ENCODE results near the gene MRPL52. TPM values are rescaled to one million over a fixed set of nuclear protein-coding genes. Genes with fewer than 3 reads are reported as not detected.
"Not testable (repeated sequence)": the region's sequence is repeated elsewhere in the genome, so short reads cannot be mapped to it uniquely, and the experiment has no call there.

The MRPL52 gene
- total RNA-seq, 2 donors from 2014 or later: 54.5 to 195 TPM

DNA sequence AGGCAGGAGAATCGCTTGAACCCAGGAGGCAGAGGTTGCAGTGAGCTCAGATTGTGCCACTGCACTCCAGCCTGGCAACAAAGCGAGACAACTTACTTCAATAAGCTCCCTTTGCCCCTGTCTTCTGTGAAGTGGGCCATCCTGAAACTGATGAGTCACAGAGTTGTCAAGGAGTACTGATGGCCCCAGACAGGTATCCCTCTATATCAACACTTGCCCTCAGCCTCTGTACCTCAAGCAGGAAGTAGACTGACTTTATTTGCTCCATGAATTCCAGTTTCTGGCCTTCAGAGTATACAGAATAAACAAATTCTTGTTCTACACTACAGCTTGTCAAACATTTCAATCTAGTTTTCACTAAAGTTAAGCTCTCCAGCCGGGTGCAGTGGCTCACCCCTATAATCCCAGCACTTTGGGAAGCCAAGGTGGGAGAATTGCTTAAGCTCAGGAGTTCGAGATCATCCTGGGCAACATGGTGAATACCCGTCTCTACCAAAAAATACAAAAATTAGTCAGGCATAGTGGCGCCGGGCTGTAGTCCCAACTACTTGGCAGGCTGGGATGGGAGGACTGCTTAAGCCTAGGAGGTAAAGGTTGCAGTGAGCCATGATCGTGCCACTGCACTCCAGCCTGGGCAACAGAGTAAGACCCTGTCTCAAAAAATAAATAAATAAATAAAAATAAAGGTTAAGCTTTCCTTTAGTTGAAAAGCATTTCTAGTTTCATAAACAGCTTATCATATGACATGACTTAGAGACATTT lies 25.5 kb downstream of the MRPL52 start:
- WGBS: 90% methylated on average over 8 of the region's 8 CpGs
- no peak for DNase-seq (ENCODE audit: low spot score)
- TF ChIP-seq, protein P1, sequence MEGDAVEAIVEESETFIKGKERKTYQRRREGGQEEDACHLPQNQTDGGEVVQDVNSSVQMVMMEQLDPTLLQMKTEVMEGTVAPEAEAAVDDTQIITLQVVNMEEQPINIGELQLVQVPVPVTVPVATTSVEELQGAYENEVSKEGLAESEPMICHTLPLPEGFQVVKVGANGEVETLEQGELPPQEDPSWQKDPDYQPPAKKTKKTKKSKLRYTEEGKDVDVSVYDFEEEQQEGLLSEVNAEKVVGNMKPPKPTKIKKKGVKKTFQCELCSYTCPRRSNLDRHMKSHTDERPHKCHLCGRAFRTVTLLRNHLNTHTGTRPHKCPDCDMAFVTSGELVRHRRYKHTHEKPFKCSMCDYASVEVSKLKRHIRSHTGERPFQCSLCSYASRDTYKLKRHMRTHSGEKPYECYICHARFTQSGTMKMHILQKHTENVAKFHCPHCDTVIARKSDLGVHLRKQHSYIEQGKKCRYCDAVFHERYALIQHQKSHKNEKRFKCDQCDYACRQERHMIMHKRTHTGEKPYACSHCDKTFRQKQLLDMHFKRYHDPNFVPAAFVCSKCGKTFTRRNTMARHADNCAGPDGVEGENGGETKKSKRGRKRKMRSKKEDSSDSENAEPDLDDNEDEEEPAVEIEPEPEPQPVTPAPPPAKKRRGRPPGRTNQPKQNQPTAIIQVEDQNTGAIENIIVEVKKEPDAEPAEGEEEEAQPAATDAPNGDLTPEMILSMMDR (IDR thresholded peaks at IDR 0.05): no peak
- no peak for TF ChIP-seq POLR2A (IDR thresholded peaks at IDR 0.05)
- TF ChIP-seq POLR2AphosphoS5 (IDR thresholded peaks at IDR 0.05): no peak
- H3K9me3 ChIP-seq: no peaks in the 10 kb centered on the region
- H3K27me3 ChIP-seq (replicated peaks; ENCODE audit: insufficient read depth): no peaks in the 10 kb centered on the region
- H3K27ac ChIP-seq: no peak overlapping the region
- H3K4me1 ChIP-seq (replicated peaks): peaks cover 9% of the 10 kb centered on the region
- no peaks in the 10 kb centered on the region for H3K36me3 ChIP-seq
- H3K4me3 ChIP-seq: no peak overlapping the region
- intact Hi-C loops (cut with DNase I): loop anchor here (5.0 to 10.0 kb wide), 2 partner anchors 90 to 298 kb away; partner anchors contain the start of gene OXA1L

DNA sequence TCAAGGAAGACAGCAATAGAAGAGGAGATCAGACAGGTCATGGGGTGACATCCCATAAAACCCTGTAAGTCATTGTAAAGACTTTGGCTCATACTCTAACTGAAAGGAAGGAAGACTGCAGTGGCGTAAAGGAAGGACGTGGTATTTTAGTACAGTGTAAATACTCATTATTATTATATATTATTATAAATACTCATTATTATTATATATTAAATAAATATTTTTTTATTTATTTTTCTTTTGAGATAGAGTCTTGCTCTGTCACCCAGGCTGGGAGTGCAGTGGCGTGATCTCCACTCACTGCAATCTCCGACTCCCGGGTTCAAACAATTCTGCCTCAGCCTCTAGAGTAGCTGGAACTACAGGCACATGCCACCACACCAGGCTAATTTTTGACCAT lies 26.7 kb downstream of the MRPL52 start:
- Histone ChIP-seq H3K4me3 (no peak overlapping the region), H3K27me3 (replicated peaks; ENCODE audit: insufficient read depth) (no peaks in the 10 kb centered on the region), H3K9me3 (no peaks in the 10 kb centered on the region), H3K27ac (no peak overlapping the region), H3K4me1 (replicated peaks) (no peaks in the 10 kb centered on the region), H3K36me3 (no peaks in the 10 kb centered on the region)
- no peak for DNase-seq (ENCODE audit: low spot score)
- WGBS: 96% methylated on average over 5 of the region's 5 CpGs
- TF ChIP-seq, protein P1 (IDR thresholded peaks at IDR 0.05): no peak
- no peak for TF ChIP-seq POLR2AphosphoS5 (IDR thresholded peaks at IDR 0.05)
- intact Hi-C loops (cut with DNase I): loop anchor here (10.0 kb wide), 1 partner anchor 92 kb away; the partner anchor contains the start of gene OXA1L

DNA sequence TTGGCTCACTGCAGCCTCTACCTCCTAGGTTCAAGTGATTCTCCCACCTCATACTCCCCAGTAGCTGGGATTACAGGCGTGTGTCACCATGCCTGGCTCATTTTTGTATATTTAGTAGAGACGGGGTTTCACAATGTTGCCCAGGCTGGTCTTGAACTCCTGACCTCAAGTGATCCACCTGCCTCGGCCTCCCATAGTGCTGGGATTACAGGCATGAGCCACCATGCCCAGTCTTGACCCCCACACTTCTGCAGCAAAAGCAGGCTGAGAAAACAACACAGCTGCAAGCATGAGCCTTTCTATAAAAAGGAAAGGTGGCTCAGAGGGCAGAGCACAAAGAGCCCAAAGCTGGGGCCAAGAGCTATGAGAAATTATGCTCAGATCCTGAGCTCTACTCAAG lies 30.7 kb downstream of the MRPL52 start:
- H3K27ac ChIP-seq; DNase-seq (ENCODE audit: low spot score); H3K36me3 ChIP-seq; H3K9me3 ChIP-seq; H3K4me1 ChIP-seq (replicated peaks); intact Hi-C loops (cut with DNase I); H3K27me3 ChIP-seq (replicated peaks; ENCODE audit: insufficient read depth); H3K4me3 ChIP-seq: not testable (repeated sequence)
- 64% methylated on average over 3 of the region's 3 CpGs for WGBS

DNA sequence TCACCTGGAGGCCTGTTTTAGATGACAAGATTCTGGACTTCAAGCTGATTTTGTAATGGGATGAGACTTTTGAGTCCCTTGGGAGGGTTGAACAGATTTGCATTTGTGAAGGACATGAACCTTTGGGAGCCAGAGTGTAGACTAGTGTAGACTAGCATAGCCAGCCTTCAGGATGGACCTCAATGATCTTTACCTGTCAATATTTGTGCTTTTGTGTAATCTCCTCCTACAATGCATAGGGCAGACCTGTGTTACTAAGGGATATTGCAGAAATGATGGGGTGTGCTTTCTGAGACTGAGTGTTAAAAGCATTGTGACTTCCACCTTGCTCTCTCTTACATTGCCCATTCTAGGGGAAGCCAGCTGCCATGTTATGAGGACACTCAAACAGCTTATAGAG lies 32.0 kb downstream of the MRPL52 start:
- no peaks in the 10 kb centered on the region for H3K4me1 ChIP-seq (replicated peaks)
- DNase-seq (ENCODE audit: low spot score): no peak
- no peaks in the 10 kb centered on the region for H3K9me3 ChIP-seq
- no peak overlapping the region for H3K4me3 ChIP-seq
- no peaks in the 10 kb centered on the region for H3K27me3 ChIP-seq (replicated peaks; ENCODE audit: insufficient read depth)
- intact Hi-C loops (cut with DNase I): no loop called here
- no peaks in the 10 kb centered on the region for H3K36me3 ChIP-seq
- no peak overlapping the region for H3K27ac ChIP-seq
- TF ChIP-seq, protein P1 (IDR thresholded peaks at IDR 0.05): no peak
- TF ChIP-seq POLR2A (IDR thresholded peaks at IDR 0.05): no peak
- no peak for TF ChIP-seq POLR2AphosphoS5 (IDR thresholded peaks at IDR 0.05)

DNA sequence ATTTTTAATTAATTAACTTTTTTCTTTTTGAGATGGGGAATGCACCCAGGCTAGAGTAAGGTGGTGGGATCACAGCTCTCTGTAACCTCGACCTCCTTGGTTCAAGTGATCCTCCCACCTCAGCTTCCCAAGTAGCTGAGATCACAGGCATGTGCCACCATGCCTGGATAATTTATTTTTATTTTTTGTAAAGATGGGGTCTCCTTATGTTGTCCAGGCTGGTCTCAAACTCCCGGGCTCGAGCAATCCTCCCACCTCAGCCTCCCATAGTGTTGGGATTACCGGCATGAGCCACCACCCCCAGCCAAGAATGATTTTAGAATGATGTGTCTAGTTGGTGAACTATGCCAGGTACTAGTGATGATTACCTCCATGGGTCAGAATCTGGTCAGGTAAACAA lies 35.3 kb downstream of the MRPL52 start:
- Histone ChIP-seq H3K27me3 (replicated peaks; ENCODE audit: insufficient read depth) (no peaks in the 10 kb centered on the region), H3K27ac (no peak overlapping the region), H3K36me3 (no peaks in the 10 kb centered on the region), H3K9me3 (no peaks in the 10 kb centered on the region), H3K4me1 (replicated peaks) (no peaks in the 10 kb centered on the region), H3K4me3 (no peak overlapping the region)
- TF ChIP-seq POLR2AphosphoS5 (IDR thresholded peaks at IDR 0.05): no peak
- TF ChIP-seq, protein P1 (IDR thresholded peaks at IDR 0.05): no peak
- TF ChIP-seq POLR2A (IDR thresholded peaks at IDR 0.05): no peak
- no peak for DNase-seq (ENCODE audit: low spot score)
- intact Hi-C loops (cut with DNase I): no loop called here
- 87% methylated on average over 4 of the region's 4 CpGs for WGBS
